Thyroid gland (tissue), 4 donors: Measurements from ENCODE around the gene TRAF3IP1.

ENCODE experiments used
- CTCF ChIP-seq, 6 experiments: fragments of 200-600 bp in 3 of 6; fragments of 450-650 bp in 3 of 6; sonication (generic) in 3 of 6; IDR thresholded peaks; one replicate each; pipeline ENCODE4 v1.5.1; 2016 to 2019; ENCODE audit warnings: antibody characterized with exemption in 6 of 6, mild to moderate bottlenecking in 2 of 6, inconsistent platforms in 1 of 6, moderate library complexity in 1 of 6
- POLR2A ChIP-seq, 2 donors: fragments of 450-650 bp; IDR thresholded peaks; one replicate each; pipeline ENCODE4 v1.6.1; 2017; ENCODE audit warnings: antibody characterized with exemption in 2 of 2, mild to moderate bottlenecking in 2 of 2, moderate library complexity in 1 of 2

DNA sequence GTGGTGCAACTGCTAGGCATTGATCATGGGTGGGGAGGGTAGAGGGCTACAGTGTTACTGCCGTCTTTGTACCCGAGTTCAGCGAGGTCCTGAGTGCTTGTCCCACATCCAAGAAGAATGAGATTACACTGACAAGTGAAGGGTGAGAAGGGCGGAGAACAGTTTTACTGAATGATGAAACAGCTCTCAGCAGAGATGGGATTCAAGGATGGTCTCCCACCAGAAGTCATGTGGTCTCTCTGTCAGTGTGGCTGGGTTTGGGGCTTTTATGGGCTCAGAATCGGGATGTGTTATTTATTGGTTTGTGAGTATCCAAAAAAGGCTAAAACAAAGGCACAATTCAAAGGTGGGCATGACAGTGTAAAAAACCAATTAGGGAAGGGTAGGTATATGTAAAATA is 95.6 kb downstream of the TRAF3IP1 start:
- TF ChIP-seq CTCF (IDR thresholded peaks at IDR 0.05) (no peak), POLR2A (IDR thresholded peaks at IDR 0.05) (no peak)
